ENCODE measurements around the gene CSH2.
"Not testable (repeated sequence)": the region's sequence is repeated elsewhere in the genome, so short reads cannot be mapped to it uniquely, and the experiment has no call there.

The CSH2 gene

DNA sequence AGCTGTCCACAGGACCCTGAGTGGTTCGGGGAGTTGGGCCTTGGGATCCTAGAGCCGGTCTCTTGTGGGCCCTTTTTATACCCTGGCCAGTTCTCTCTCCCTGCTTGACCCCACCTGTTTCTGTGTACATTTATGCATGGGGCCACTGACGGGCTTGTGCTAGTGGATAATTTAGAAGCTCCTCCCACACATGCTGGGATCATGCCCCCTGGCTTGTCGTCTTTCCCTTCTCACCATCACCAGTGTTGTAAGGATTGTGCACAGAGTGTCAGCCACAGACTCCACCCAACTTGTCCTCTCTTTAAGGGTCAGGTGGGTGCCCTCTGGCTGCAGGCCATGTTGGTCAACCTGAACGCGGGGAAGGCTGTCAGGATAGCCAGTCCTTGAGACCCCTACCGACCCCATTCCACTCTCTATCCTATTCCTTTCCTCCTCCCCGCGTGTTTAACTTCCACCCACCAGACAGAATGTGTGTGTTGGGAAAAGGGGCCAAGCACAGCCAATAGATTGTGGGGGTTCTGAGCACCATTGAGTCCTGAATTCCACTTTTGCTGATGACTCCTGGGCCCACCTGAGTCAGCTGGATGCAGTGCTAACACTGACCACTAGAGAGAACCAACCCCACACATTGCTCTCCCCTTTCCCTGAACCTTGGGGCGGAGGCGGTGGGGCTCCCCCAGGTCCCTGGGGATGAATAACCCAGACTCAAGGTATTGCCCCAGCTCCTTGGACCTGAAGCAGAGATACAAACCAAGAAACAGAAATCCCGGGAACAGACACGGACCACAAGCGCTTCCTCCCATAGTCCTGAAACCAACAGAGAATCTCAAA, 23.3 kb upstream of the CSH2 start, which contains the start of gene CSH1:
Gene CSH1, minus strand, starts transcription at position 51 of the 831 bp plus-strand sequence. CDS start 63 bp downstream, outside the sequence.
- not testable (repeated sequence) for DNase-seq (ENCODE audit: low read depth)

DNA sequence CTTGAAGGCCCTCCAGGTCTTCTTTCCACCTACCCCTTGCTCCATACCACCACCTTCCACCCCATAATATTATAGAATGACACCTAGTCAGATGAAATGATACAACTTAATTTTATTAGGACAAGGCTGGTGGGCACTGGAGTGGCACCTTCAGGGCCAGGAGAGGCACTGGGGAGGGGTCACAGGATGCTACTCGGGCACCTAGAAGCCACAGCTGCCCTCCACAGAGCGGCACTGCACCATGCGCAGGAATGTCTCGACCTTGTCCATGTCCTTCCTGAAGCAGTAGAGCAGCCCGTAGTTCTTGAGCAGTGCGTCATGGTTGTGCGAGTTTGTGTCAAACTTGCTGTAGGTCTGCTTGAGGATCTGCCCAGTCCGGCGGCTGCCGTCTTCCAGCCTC, 21.3 kb upstream of the CSH2 start:
- not testable (repeated sequence) for DNase-seq (ENCODE audit: low read depth)

DNA sequence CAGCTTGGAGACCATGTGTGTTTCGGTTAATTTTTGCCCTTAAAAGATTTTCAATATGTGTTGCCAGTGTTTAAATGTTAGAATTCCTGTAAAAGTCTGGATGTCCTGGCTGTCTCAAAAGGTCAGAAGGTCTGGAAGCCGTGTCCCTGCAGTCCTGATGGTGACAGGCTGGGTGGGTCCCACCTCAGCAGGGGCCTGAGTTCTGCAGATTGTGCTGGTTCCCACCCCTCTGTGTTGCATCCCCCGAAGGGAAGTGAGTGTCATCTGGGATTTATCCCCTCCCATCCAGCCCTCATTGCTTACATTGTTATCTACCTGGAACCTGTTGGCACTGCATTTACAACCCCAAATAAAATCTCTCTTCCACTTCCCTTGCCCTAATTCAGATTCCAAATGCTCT, 20.5 kb upstream of the CSH2 start:
- DNase-seq (ENCODE audit: low read depth) = not testable (repeated sequence)

DNA sequence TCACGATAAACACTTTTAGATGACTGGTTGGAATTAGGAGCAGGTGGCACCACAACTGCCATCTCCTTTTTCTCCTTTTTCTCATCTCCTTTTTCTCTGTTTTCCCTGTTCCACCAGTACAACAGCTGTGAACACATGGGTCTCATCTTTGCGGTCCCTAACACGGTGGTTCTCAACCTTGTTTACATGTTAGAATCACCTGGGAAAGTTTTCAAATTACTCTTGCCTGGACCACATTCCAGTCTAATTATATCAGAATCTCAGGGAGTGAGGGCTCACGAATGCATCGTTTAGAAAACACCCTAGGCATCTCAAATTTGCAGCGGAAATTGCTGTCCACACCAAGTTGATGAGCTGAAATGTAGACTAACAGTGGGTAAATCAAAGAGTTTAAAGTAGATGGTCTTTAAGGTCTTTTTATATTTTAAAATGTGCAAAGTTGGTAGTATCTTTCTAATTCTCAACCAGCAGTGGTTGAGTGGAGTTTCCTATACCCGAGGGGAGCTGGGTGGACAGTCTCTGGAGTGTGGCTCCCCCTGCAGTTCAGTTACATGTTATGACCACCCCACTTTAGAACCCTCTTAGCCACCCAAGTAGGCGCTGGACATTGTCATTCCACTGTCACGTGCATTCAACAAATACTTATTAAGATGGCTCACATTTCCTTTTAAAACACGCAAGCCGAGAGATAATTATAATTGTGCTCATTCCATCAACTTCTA, 19.0 kb upstream of the CSH2 start:
- not testable (repeated sequence) for DNase-seq (ENCODE audit: low read depth)

DNA sequence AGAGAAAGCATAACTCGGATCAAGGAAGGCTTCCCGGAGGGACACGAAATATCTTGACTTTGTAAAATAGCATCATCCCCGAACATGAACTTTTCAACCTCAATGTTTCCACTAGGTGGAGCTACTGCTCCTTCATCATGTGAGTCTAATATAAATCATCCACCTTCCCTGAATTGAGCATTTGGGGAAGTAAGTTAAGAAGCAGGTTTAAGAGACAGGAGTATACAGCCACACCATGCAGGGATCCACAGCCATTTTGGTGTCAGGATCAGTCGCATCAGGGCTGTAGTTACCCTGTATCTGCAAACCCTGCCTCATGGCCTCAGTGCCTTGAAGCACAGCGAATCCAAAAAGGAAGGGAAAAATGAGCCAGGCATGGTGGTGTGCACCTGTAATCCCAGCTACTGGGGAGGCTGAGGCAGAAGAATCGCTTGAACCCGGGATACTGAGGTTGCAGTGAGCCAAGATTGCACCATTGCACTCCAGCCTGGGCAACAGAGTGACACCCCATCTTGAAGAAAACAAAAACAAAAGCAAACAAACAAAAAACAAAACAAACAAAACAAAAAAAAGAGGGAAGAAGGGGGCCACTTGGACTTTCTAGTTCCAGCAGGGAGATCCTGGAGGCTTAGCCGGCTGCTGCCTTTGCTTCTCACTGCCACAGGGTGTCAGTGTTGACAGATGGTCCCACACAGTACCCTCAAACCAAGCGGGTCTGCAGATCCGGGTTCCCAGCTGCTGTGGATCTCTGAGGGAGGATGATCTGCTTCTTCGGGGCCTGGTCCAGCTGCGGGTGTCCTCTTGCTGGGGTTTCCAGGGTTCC, 15.8 kb upstream of the CSH2 start:
- peak; percentile 6 for DNase-seq (ENCODE audit: low read depth)

DNA sequence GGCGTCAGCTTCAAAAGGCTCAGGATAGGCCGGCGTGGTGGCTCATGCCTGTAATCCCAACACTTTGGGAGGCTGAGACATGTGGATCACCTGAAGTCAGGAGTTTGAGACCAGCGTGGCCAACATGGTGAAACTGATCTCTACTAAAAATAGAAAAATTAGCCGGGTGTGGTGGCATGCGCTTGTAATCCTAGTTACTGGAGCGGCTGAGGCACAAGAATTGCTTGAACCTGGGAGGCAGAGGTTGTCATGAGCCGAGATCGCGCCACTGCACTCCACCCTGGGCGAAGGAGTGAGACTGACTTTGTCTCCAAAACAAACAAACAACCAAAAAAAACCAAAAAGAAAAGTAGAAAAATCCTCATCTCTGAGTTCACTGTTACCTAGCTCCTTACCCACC, 11.6 kb upstream of the CSH2 start:
- DNase-seq (ENCODE audit: low read depth) = not testable (repeated sequence)

DNA sequence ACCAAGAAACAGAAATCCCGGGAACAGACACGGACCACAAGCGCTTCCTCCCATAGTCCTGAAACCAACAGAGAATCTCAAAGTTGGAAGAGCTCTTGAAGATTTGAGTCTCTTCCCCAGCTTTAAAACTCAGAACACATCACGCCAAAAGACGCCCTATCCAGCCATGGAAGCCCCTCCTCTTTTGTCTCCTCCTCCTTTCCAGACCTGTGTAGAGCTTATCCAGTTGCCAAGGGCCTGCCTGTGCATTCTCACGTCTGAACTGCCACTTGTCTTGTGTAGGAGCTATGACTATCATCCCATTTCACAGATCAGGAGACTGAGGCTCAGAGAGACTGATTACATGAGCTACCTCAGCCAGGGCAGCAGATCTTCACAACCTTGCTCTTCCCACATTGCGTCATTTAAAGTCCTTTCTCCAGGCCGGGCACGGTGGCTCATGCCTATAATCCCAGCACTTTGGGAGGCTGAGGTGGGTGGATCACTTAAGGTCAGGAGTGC, 9.2 kb upstream of the CSH2 start:
- not testable (repeated sequence) for DNase-seq (ENCODE audit: low read depth)

DNA sequence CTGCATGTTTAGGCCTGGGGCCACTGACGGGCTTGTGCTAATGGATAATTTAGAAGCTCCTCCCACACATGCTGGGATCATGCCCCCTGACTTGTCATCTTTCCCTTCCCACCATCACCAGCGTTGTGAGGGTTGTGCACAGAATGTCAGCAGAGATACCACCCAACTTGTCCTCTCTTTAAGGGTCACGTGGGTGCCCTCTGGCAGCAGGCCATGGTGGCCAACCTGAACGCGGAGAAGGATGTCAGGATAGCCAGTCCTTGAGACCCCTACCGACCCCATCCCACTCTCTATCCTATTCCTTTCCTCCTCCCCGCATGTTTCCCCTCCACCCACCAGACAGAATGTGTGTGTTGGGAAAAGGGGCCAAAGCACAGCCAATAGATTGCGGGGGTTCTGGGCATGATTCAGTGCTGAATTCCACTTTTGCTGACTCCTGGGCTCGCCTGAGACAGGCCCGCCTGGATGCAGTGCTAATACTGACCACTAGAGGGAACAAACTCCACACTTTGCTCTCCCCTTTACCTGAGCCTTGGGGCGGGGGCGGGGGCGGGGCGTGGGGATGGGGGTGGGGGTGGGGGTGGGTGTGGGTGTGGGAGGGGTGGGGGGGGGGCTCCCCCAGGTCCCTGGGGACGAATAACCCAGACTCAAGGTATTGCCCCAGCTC, 8.6 kb upstream of the CSH2 start, which contains the start of gene GH2:
Gene GH2, minus strand, starts transcription at position 10 of the 667 bp plus-strand sequence. CDS start 143 bp downstream, outside the sequence.
- peak; percentile 15 for DNase-seq (ENCODE audit: low read depth)

DNA sequence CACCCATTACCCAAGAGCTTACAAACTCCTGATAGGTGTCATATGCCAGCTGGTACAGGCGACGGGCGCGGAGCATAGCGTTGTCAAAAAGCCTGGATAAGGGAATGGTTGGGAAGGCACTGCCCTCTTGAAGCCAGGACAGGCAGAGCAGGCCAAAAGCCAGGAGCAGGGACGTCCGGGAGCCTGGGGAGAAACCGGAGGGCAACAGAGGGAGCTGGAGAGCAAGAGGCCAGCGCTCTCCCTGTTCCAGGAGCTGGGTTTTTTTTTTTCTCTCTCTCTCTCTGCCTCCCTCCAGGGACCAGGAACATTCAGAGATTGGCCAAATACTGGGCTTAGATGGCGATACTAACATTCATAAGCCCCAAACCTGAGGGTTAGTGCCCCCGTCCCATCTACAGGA, 7.9 kb upstream of the CSH2 start:
- not testable (repeated sequence) for DNase-seq (ENCODE audit: low read depth)

DNA sequence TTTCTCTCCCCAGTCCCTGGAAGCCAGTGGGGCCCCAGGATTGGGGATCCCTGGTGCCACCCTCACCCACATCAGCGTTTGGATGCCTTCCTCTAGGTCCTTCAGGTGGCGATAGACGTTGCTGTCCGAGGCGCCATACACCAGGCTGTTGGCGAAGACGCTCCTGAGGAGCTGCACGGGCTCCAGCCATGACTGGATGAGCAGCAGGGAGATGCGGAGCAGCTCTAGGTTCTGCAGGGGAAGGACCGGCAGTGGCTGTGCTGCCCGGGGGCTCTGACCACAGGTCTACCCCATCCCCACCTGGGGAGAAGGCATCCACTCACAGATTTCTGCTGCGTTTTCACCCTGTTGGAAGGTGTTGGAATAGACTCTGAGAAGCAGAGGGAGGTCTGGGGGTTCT, 7.2 kb upstream of the CSH2 start:
- DNase-seq (ENCODE audit: low read depth) = no peak

DNA sequence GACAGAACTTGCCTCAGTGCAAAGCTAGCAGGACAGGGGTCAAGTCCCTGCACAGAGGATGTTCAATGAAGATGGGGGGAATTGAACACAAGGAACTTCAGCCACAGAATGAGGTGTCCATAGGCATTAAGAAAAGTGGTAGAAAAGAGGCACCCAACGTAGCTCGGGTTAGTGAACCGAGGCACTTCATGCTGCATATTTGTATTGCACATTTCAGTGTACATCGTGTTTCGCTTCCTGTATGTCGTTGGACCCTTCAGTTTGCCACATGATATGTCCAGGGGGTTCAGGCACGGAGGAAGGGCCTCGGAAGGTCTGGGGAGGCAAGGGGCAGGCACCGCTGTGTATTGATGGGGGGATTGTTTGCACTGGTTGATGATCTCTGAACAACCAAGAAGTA, 4.9 kb upstream of the CSH2 start:
- DNase-seq (ENCODE audit: low read depth) = not testable (repeated sequence)

DNA sequence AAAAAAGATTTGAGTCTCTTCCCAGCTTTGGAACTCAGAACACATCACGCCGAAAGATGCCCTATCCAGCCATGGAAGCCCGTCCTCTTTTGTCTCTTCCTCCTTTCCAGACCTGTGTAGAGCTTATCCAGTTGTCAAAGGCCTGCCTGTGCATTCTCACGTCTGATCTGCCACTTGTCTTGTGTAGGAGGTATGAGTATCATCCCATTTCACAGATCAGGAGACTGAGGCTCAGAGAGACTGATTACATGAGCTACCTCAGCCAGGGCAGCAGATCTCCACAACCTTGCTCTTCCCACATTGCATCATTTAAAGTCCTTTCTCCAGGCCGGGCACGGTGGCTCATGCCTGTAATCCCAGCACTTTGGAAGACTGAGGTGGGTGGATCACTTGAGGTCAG, 1.2 kb upstream of the CSH2 start:
- DNase-seq (ENCODE audit: low read depth) = not testable (repeated sequence)

DNA sequence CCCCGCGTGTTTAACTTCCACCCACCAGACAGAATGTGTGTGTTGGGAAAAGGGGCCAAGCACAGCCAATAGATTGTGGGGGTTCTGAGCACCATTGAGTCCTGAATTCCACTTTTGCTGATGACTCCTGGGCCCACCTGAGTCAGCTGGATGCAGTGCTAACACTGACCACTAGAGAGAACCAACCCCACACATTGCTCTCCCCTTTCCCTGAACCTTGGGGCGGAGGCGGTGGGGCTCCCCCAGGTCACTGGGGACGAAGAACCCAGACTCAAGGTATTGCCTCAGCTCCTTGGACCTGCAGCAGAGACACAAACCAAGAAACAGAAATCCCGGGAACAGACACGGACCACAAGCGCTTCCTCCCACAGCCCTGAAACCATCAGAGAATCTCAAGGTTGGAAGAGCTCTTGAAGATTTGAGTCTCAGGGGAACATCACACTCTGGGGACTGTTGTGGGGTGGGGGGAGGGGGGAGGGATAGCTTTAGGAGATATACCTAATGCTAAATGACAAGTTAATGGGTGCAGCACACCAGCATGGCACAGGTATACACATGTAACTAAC, 667 bp upstream of the CSH2 start:
- DNase-seq (ENCODE audit: low read depth) = not testable (repeated sequence)

DNA sequence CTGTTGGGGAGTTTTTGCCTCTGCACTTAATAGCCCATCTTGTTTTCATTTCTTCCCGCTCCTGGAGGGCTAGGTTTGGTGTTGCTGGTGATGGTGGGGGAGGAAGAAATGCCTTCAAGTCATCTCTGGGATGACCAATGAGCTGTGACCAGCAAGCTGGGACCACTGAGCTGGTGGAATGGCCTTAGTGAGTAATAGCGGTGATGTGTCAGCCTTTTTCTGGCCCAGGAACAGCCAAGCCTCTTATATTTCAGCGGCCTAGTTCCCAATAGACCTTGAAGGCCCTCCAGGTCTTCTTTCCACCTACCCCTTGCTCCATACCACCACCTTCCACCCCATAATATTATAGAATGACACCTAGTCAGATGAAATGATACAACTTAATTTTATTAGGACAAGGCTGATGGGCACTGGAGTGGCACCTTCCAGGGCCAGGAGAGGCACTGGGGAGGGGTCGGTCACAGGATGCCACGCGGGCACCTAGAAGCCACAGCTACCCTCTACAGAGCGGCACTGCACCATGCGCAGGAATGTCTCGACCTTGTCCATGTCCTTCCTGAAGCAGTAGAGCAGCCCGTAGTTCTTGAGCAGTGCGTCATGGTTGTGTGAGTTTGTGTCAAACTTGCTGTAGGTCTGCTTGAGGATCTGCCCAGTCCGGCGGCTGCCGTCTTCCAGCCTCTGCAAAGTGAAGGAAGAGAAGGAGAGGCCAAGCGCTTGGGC, 1.7 kb downstream of the CSH2 start:
- DNase-seq (ENCODE audit: low read depth) = not testable (repeated sequence)

DNA sequence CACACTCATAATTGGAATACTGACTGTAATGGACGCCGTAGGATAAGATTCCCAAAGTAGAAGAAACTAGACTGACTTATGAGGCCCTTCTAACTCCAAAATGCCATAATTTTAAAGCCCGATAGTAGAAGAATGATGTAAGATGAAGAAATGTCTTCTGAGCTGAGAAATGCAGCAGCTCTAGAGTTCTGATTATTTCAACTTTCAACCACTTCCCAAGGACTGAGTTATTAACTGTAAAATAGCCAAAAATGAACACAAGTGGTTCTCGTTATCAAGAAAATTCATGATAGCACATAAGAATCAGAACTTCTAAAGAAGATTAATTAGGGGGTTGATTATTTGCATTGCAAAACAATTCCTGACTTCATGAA, 3.2 kb downstream of the CSH2 start:
- DNase-seq (ENCODE audit: low read depth) = not testable (repeated sequence)

DNA sequence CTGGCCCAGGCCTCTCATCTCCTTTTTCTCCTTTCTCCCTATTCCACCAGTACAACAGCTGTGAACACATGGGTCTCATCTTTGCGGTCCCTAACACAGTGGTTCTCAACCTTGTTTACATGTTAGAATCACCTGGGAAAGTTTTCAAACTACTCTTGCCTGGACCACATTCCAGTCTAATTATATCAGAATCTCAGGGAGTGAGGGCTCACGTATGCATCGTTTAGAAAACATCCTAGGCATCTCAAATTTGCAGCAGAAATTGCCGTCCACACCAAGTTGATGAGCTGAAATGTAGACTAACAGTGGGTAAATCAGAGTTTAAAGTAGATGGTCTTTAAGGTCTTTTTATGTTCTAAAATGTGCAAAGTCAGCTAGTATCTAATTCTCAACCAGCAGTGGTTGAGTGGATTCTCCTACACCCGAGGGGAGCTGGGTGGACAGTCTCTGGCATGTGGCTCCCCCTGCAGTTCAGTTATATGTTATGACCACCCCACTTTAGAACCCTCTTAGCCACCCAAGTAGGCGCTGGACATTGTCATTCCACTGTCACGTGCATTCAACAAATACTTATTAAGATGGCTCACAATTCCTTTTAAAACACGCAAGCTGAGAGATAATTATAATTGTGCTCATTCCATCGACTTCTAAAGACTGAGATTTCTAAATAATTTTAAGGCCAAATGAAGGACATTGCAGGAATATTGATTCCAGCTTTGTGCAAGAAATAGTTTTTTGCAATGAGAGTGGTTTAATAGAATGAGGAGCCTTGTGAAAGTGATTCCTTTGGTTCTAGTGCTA, 3.8 kb downstream of the CSH2 start:
- not testable (repeated sequence) for DNase-seq (ENCODE audit: low read depth)

DNA sequence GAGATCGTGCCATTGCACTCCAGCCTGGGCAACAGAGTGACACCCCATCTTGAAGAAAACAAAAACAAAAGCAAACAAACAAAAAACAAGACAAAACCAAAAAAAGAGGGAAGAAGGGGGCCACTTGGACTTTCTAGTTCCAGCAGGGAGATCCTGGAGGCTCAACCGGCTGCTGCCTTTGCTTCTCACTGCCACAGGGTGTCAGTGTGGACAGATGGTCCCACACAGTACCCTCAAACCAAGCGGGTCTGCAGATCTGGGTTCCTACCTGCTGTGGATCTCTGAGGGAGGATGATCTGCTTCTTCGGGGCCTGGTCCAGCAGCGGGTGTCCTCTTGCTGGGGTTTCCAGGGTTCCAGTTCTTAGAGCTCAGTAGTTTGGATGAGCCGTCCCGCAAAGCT, 6.9 kb downstream of the CSH2 start:
- DNase-seq (ENCODE audit: low read depth) = not testable (repeated sequence)

DNA sequence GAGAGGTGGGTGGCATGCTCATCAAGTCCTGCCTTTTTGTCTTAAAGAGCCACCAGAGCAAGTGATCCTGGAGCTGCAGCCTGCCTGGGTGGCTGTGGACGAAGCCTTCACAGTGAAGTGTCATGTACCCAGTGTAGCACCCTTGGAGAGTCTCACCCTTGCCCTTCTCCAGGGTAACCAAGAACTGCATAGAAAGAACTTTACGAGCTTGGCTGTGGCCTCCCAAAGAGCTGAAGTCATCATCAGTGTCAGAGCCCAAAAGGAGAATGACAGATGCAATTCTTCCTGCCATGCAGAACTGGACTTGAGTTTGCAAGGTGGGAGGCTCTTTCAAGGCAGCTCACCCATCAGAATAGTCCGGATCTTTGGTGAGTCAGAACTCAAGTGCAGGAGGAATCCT, 14.2 kb downstream of the CSH2 start:
- DNase-seq (ENCODE audit: low read depth) = no peak

DNA sequence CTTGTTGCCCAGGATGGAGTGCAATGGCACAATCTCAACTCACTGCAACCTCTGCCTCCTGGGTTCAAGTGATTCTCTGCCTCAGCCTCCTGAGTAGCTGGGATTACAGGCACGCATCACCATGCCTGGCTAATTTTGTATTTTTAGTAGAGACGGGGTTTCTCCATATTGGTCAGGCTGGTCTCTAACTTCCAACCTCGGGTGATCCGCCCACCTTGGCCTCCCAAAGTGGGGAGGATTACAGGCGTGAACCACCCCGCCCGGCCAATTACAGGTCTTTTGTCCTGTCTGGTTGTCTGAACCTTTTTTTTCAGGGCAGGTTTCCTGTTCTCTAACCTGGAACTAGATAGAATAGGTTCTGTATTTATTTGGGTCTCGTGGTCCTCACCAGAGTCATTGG, 17.1 kb downstream of the CSH2 start:
- not testable (repeated sequence) for DNase-seq (ENCODE audit: low read depth)

DNA sequence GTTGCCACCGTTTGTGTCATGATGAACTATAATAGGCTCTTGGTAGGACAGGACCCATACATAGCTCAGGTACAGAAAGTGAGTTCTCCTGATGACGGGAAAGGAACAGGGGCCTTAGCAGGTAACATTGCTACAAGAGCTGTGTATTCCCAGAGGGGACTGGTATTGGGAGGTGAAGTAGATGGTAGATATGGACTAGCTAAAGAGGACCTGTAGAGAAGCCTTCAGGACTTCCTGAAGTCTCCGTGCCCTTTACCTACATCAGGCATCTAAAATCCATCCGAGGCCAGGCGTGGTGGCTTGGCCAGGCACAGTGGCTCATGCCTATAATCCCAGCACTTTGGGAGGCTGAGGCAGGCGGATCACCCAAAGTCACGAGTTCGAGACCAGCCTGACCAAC, 18.3 kb downstream of the CSH2 start:
- no peak for DNase-seq (ENCODE audit: low read depth)
